Naive thymus-derived CD4-positive, alpha-beta T cell (primary cell): ENCODE data around the gene SKAP1. TPM values are rescaled to one million over a fixed set of nuclear protein-coding genes. Genes with fewer than 3 reads are reported as not detected.
A peak's percentile ranks its signal among the peaks of the same experiment; 100 is the strongest.
"Not testable (repeated sequence)": the region's sequence is repeated elsewhere in the genome, so short reads cannot be mapped to it uniquely, and the experiment has no call there.

ENCODE experiments used
- ATAC-seq: fragments of 150-1000 bp; cut with Tn5 transposase; 2 replicates; pipeline ENCODE4 v1.10.0; 2021; ENCODE audit warnings: mild to moderate bottlenecking, moderate library complexity
- CTCF ChIA-PET: fragments of 350-600 bp; sonication (Branson Sonifier 250); formaldehyde crosslinking; loops from one replicate; lab custom pipeline; 2021; ENCODE audit warnings: antibody characterized with exemption; lab: Charles Lee
- POLR2A ChIA-PET: fragments of 350-600 bp; sonication (Branson Sonifier 250); formaldehyde crosslinking; loops from one replicate; lab custom pipeline; 2021; ENCODE audit warnings: antibody characterized with exemption, inconsistent platforms; lab: Charles Lee
- DNase-seq, 9 donors: peaks; one replicate each; pipeline versions ENCODE4 v3.0.0 to v3.0.0-alpha.2; 2020 to 2022; ENCODE audit warnings: mixed read lengths in 1 of 9
- H3K27ac ChIP-seq: one replicate; pipeline ENCODE4 v1.7.0; 2013; ENCODE audit warnings: mild to moderate bottlenecking, low read depth, low read length, moderate library complexity
- H3K27me3 ChIP-seq, 2 donors: one replicate each; pipeline ENCODE4 v1.7.0; 2013; ENCODE audit warnings: low read length in 2 of 2, mild to moderate bottlenecking in 2 of 2, moderate library complexity in 2 of 2; ENCODE audit not compliant: control insufficient read depth in 2 of 2, insufficient read depth in 2 of 2
- H3K36me3 ChIP-seq, 3 experiments: 1 replicate in 2 of 3; 2 replicates in 1 of 3; pipeline ENCODE4 v1.7.0; 2013; ENCODE audit warnings: low read length in 3 of 3, mild to moderate bottlenecking in 3 of 3, moderate library complexity in 1 of 3; ENCODE audit not compliant: insufficient read depth in 3 of 3, control insufficient read depth in 2 of 3
- H3K4me1 ChIP-seq, 2 donors: one replicate each; pipeline ENCODE4 v1.7.0; 2013; ENCODE audit warnings: low read length in 2 of 2, mild to moderate bottlenecking in 2 of 2, moderate library complexity in 1 of 2; ENCODE audit not compliant: control insufficient read depth in 2 of 2, insufficient read depth in 2 of 2
- H3K4me3 ChIP-seq: 2 replicates; pipeline ENCODE4 v1.7.0; 2013; ENCODE audit warnings: mild to moderate bottlenecking, low read length
- H3K9me3 ChIP-seq, 3 experiments: 1 replicate in 2 of 3; 2 replicates in 1 of 3; pipeline ENCODE4 v1.7.0; 2013; ENCODE audit warnings: low read length in 3 of 3; ENCODE audit not compliant: control insufficient read depth in 2 of 3
- H3K27ac Mint-ChIP-seq, 9 donors: one replicate each; pipeline ENCODE4 v1.8.0; 2020 to 2022; ENCODE audit warnings: mixed read lengths in 9 of 9, mild to moderate bottlenecking in 8 of 9, moderate library complexity in 5 of 9, inconsistent platforms in 2 of 9
- H3K27me3 Mint-ChIP-seq, 5 donors: one replicate each; pipeline ENCODE4 v1.8.0; 2021 to 2022; ENCODE audit warnings: mixed read lengths in 5 of 5, mild to moderate bottlenecking in 1 of 5
- H3K36me3 Mint-ChIP-seq, 5 donors: one replicate each; pipeline ENCODE4 v1.8.0; 2020 to 2022; ENCODE audit warnings: mixed read lengths in 5 of 5, mild to moderate bottlenecking in 3 of 5, inconsistent platforms in 1 of 5
- H3K4me1 Mint-ChIP-seq, 7 donors: one replicate each; pipeline ENCODE4 v1.8.0; 2020 to 2022; ENCODE audit warnings: mixed read lengths in 7 of 7, mild to moderate bottlenecking in 3 of 7, inconsistent platforms in 1 of 7
- H3K4me3 Mint-ChIP-seq, 10 donors: one replicate each; pipeline ENCODE4 v1.8.0; 2020 to 2022; ENCODE audit warnings: mild to moderate bottlenecking in 10 of 10, mixed read lengths in 10 of 10, moderate library complexity in 6 of 10, inconsistent platforms in 2 of 10
- H3K9me3 Mint-ChIP-seq, 11 donors: one replicate each; pipeline ENCODE4 v1.8.0; 2020 to 2022; ENCODE audit warnings: mixed read lengths in 11 of 11, mild to moderate bottlenecking in 4 of 11, inconsistent platforms in 1 of 11, moderate library complexity in 1 of 11
- intact Hi-C, 2 donors: fragments of 100-400 bp; cut with micrococcal nuclease; formaldehyde crosslinking; loops; one replicate each; pipeline ENCODE4 v1.15.1; 2023
- polyA plus RNA-seq, 2 donors: library from polyadenylated mRNA; unstranded; fragments of 300-500 nt; fragmentation: Illumina TruSeq; gene quantifications; one replicate each; pipeline ENCODE4 v1.2.3, GENCODE V29; 2021
- total RNA-seq, 6 experiments: library from RNA in 5 of 6; stranded (reverse) in 5 of 6; gene quantifications; 1 replicate in 5 of 6; 2 replicates in 1 of 6; pipeline ENCODE4 v1.2.3 and lab custom pipeline; 2021 to 2026

Gene SKAP1
- total and polyA plus RNA-seq, 7 experiments from 2014 or later, result 99.3 to 289 (median 109) TPM

DNA sequence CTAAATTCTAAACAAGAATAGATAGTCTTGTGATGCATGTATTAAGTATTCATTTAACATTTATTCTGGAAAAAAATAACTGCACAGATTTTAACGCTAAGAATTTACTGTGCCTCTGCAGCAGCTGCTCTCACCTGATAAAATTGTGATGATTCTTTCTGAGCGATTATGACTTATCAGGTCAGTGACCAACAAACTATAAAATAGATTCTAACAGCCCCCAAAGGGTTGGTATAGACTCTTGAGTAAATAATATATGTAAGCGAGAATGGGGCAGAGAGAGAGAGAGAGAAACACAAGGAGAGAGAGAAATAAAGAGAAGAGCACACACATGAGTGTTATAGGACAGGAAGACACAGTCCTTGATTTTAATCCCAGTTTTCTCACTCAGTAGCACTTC lies 178.1 kb downstream of the SKAP1 start:
- Histone ChIP-seq H3K27ac (no peak overlapping the region), H3K36me3 (peaks cover 0 to 7% (median 0%) of the 10 kb centered on the region in 3 experiments), H3K4me3 (no peak overlapping the region), H3K4me1 (no peaks in the 10 kb centered on the region), H3K27me3 (no peaks in the 10 kb centered on the region), H3K9me3 (no peaks in the 10 kb centered on the region)
- Mint-ChIP-seq H3K27me3 (no peaks in the 10 kb centered on the region), H3K36me3 (peaks cover 4 to 10% (median 6%) of the 10 kb centered on the region in 5 donors), H3K27ac (no peak overlapping the region), H3K9me3 (no peaks in the 10 kb centered on the region), H3K4me3 (no peak overlapping the region), H3K4me1 (peaks cover 5 to 30% (median 18%) of the 10 kb centered on the region in 7 donors)
- ChIA-PET POLR2A (interaction anchor here (0.7 kb wide), 1 partner anchor 35 kb away, joined by 3 read pairs; no protein-coding TSS in a partner anchor), CTCF (no interaction called here)
- intact Hi-C loops, result no loop called here
- no peak for DNase-seq
- ATAC-seq, result no peak

DNA sequence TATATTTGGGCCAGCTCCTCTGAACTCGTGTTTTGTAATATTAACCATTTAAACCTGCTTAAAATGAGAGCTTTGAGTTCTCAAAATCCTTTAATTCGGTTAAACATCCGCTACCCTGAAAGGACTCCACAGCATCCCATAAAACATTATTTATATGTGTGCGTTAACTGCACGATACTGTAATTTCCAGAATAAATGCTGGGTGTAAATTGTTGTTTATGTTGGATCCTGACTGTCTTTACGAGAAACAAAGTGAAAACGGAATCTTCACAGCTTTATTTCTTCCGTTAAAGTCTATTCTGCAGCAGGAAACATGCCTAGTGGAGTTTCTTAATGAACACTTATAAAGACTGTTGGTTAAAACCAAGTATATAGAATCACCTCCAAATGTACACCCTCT lies 179.1 kb downstream of the SKAP1 start:
- ATAC-seq, result no peak
- Histone ChIP-seq H3K4me3 (no peak overlapping the region), H3K9me3 (no peaks in the 10 kb centered on the region), H3K36me3 (peaks cover 0 to 7% (median 0%) of the 10 kb centered on the region in 3 experiments), H3K4me1 (no peaks in the 10 kb centered on the region), H3K27me3 (no peaks in the 10 kb centered on the region), H3K27ac (no peak overlapping the region)
- Mint-ChIP-seq H3K9me3 (no peaks in the 10 kb centered on the region), H3K36me3 (peaks cover 4 to 13% (median 6%) of the 10 kb centered on the region in 5 donors), H3K27ac (no peak overlapping the region), H3K27me3 (no peaks in the 10 kb centered on the region), H3K4me1 (peaks cover 10 to 40% (median 27%) of the 10 kb centered on the region in 7 donors), H3K4me3 (no peak overlapping the region)
- intact Hi-C loops, result no loop called here
- CTCF ChIA-PET, result interaction anchor here (0.7 kb wide), 1 partner anchor 1118 kb away, joined by 3 read pairs; no protein-coding TSS in a partner anchor
- DNase-seq, result no peak
- POLR2A ChIA-PET, result no interaction called here

DNA sequence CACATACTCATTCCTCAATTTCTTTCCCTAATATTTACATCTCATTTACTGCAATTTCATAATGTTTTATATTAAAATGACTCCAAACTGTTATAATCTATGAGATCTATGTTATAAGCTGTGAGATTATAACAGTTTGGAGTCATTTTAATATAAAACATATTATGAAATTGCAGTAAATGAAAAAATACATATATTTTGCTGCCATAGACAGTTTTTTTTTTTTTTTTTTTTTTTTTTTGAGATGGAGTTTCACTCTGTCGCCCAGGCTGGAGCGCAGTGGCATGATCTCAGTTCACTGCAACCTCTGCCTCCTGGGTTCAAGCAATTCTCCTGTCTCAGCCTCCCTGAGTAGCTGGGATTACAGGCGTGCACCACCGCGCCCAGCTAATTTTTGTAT lies 180.0 kb downstream of the SKAP1 start:
- H3K36me3 Mint-ChIP-seq, result peaks cover 4 to 13% (median 6%) of the 10 kb centered on the region in 5 donors
- H3K27ac ChIP-seq, H3K4me1 ChIP-seq, ATAC-seq, DNase-seq, H3K27me3 ChIP-seq, H3K27me3 Mint-ChIP-seq, POLR2A ChIA-PET, H3K9me3 Mint-ChIP-seq, H3K36me3 ChIP-seq, H3K4me3 ChIP-seq, H3K4me3 Mint-ChIP-seq, intact Hi-C loops, CTCF ChIA-PET, H3K9me3 ChIP-seq: not testable (repeated sequence)
- H3K27ac Mint-ChIP-seq, result peak overlapping the region in 1 of 9 donors; percentile 51
- peaks cover 14 to 49% (median 26%) of the 10 kb centered on the region in 7 donors for H3K4me1 Mint-ChIP-seq

DNA sequence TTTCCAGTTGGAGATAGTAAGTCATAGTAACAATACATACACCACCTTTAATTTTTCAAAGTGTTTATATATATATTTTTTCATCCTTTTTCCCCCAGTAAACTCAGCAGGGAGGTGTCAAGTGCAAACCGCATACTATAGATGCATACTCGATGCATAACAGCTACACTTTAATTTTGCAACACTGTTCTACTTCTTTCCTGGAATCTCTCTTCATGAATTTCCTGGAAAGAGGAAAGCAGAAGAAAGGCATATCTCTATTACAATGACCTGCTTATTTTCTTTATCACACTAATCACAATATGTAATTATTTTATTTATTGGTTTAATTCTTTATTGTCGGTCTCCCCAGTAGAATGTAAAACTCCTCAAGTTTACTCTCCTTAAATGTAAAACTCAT lies 182.4 kb downstream of the SKAP1 start:
- H3K36me3 Mint-ChIP-seq, result peaks cover 0 to 9% (median 4%) of the 10 kb centered on the region in 5 donors
- Histone ChIP-seq H3K27ac (no peak overlapping the region), H3K9me3 (no peaks in the 10 kb centered on the region), H3K27me3 (no peaks in the 10 kb centered on the region), H3K4me3 (no peak overlapping the region), H3K4me1 (peaks cover 6 to 17% of the 10 kb centered on the region in 2 donors), H3K36me3 (peaks cover 0 to 7% (median 0%) of the 10 kb centered on the region in 3 experiments)
- ATAC-seq (no peak), DNase-seq (no peak)
- H3K27me3 Mint-ChIP-seq, result no peaks in the 10 kb centered on the region
- no peak overlapping the region for H3K4me3 Mint-ChIP-seq
- H3K9me3 Mint-ChIP-seq, result no peaks in the 10 kb centered on the region
- peaks cover 34 to 69% (median 48%) of the 10 kb centered on the region in 7 donors for H3K4me1 Mint-ChIP-seq
- peak overlapping the region in 3 of 9 donors; percentile 2 to 70 (median 56) for H3K27ac Mint-ChIP-seq
- intact Hi-C loops, result no loop called here
- CTCF ChIA-PET, result interaction anchor here (1.0 kb wide), 1 partner anchor 17 kb away, joined by 4 read pairs; no protein-coding TSS in a partner anchor
- POLR2A ChIA-PET, result no interaction called here

DNA sequence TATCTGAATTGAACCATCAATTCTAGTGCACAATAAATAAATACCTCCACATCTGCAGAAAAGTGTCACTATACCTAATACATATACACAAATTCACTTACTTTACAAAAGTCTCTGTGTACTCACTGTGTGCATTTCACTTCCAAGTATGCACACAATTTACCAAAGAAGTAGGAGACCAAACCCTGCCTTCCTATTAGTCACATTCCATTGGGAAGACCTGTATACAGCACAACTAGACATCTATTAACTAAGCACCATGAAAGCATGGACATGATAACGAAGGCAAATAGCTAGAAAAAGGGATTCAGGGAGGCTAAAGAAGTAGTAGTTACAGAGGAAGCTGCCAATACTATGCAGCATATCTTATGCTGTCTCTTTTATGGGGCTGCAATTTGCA lies 183.0 kb downstream of the SKAP1 start:
- CTCF ChIA-PET, result interaction anchor here (1.0 kb wide), 1 partner anchor 18 kb away, joined by 4 read pairs; no protein-coding TSS in a partner anchor
- POLR2A ChIA-PET, result no interaction called here
- DNase-seq, result no peak
- Mint-ChIP-seq H3K9me3 (no peaks in the 10 kb centered on the region), H3K27ac (peak overlapping the region in 3 of 9 donors; percentile 2 to 33 (median 2)), H3K27me3 (no peaks in the 10 kb centered on the region), H3K4me3 (no peak overlapping the region), H3K36me3 (peaks cover 0 to 9% (median 4%) of the 10 kb centered on the region in 5 donors), H3K4me1 (peaks cover 35 to 71% (median 54%) of the 10 kb centered on the region in 7 donors)
- intact Hi-C loops, result no loop called here
- Histone ChIP-seq H3K9me3 (no peaks in the 10 kb centered on the region), H3K27me3 (no peaks in the 10 kb centered on the region), H3K36me3 (peaks cover 0 to 7% (median 0%) of the 10 kb centered on the region in 3 experiments), H3K4me3 (no peak overlapping the region), H3K4me1 (peaks cover 6 to 17% of the 10 kb centered on the region in 2 donors), H3K27ac (no peak overlapping the region)
- ATAC-seq, result no peak

DNA sequence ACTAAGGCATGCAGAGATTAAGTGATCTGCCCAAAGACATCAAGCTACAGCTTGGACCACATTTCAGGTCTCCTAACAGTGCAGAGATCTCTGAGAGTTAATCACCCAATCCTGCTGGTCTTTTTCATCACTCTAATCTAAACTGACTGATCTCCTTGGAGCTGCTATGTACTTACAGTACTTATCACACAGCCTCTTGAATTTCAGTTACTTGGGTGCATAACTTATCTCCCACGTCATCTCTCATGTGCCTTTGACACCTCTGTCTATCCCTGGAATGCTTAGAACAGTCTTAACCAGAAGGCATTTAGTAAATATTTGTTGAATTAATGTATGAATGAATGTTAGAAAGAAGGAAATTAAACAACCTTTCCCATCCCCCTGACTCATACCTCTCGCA lies 183.4 kb downstream of the SKAP1 start:
- intact Hi-C loops, result no loop called here
- no peak overlapping the region for H3K27ac ChIP-seq
- H3K4me1 ChIP-seq, result peaks cover 9 to 17% of the 10 kb centered on the region in 2 donors
- ChIA-PET POLR2A (no interaction called here), CTCF (interaction anchor here (1.0 kb wide), 1 partner anchor 18 kb away, joined by 4 read pairs; no protein-coding TSS in a partner anchor)
- peak overlapping the region in 5 of 9 donors; percentile 2 to 72 (median 12) for H3K27ac Mint-ChIP-seq
- no peaks in the 10 kb centered on the region for H3K9me3 ChIP-seq
- no peaks in the 10 kb centered on the region for H3K9me3 Mint-ChIP-seq
- ATAC-seq, result no peak
- peaks cover 0 to 12% (median 4%) of the 10 kb centered on the region in 5 donors for H3K36me3 Mint-ChIP-seq
- no peaks in the 10 kb centered on the region for H3K27me3 ChIP-seq
- H3K4me3 ChIP-seq, result no peak overlapping the region
- peaks cover 39 to 75% (median 58%) of the 10 kb centered on the region in 7 donors for H3K4me1 Mint-ChIP-seq
- peaks cover 0 to 7% (median 0%) of the 10 kb centered on the region in 3 experiments for H3K36me3 ChIP-seq
- DNase-seq, result no peak
- no peaks in the 10 kb centered on the region for H3K27me3 Mint-ChIP-seq
- H3K4me3 Mint-ChIP-seq, result no peak overlapping the region
